Smooth muscle cell (in vitro differentiated cells): ENCODE measurements around the gene PHB1. TPM values are rescaled to one million over a fixed set of nuclear protein-coding genes. Genes with fewer than 3 reads are reported as not detected.

Experiments
- DNase-seq: peaks from one replicate; lab custom pipeline; 2025; ENCODE audit not compliant: unreplicated experiment; lab: John Stamatoyannopoulos, UW
- H2AFZ ChIP-seq: fragments of 200-600 bp; sonication (generic); 2 replicates; pipeline ENCODE4 v1.6.0; 2016; ENCODE audit warnings: antibody characterized with exemption, low read depth, mild to moderate bottlenecking
- H3F3A ChIP-seq: fragments of 200-600 bp; sonication (generic); 2 replicates; pipeline ENCODE4 v1.6.0; 2017; ENCODE audit warnings: antibody characterized with exemption, low read depth
- H3K27ac ChIP-seq: fragments of 200-600 bp; sonication (generic); 2 replicates; pipeline ENCODE4 v1.5.1; 2016; ENCODE audit warnings: low read depth, mild to moderate bottlenecking
- H3K27me3 ChIP-seq: fragments of 200-600 bp; sonication (generic); 2 replicates; pipeline ENCODE4 v1.6.1; 2016; ENCODE audit warnings: low read depth, mild to moderate bottlenecking
- H3K36me3 ChIP-seq: fragments of 200-600 bp; sonication (generic); 2 replicates; pipeline ENCODE4 v1.5.1; 2016; ENCODE audit warnings: low read depth
- H3K4me1 ChIP-seq: fragments of 200-600 bp; sonication (generic); 2 replicates; pipeline ENCODE4 v1.5.1; 2016; ENCODE audit warnings: low read depth
- H3K4me2 ChIP-seq: fragments of 200-600 bp; sonication (generic); 2 replicates; pipeline ENCODE4 v1.6.0; 2016; ENCODE audit warnings: mild to moderate bottlenecking
- H3K4me3 ChIP-seq: fragments of 200-600 bp; sonication (generic); 2 replicates; pipeline ENCODE4 v1.5.1; 2016; ENCODE audit warnings: mild to moderate bottlenecking
- H3K79me2 ChIP-seq: fragments of 200-600 bp; sonication (generic); 2 replicates; pipeline ENCODE4 v1.6.0; 2016; ENCODE audit warnings: low read depth, mild to moderate bottlenecking
- H3K9ac ChIP-seq: fragments of 200-600 bp; sonication (generic); 2 replicates; pipeline ENCODE4 v1.6.0; 2016; ENCODE audit warnings: low read depth
- H3K9me3 ChIP-seq: fragments of 200-600 bp; sonication (generic); replicated peaks from 2 replicates; pipeline ENCODE4 v1.5.1; 2016; ENCODE audit warnings: low read depth
- H4K20me1 ChIP-seq: fragments of 200-600 bp; sonication (generic); 2 replicates; pipeline ENCODE4 v1.6.0; 2016; ENCODE audit warnings: low read depth
- WGBS: methylation state at CpG from one replicate; pipeline ENCODE4 v1.1.7; 2016; ENCODE audit warnings: low lambda C conversion rate; 5-methylcytosine and 5-hydroxymethylcytosine counted together
- polyA plus RNA-seq: library from polyadenylated mRNA; unstranded; fragments of >200 nt; fragmentation: Nextera tagmentation; extraction: Ambion mirVana; gene quantifications from 2 replicates; pipeline ENCODE4 v1.2.1, GENCODE V29; 2016
- total RNA-seq: library from RNA; depleted of rRNA; stranded (reverse); fragments of >200 nt; gene quantifications from 2 replicates; pipeline ENCODE4 v1.2.3, GENCODE V29; 2014
- TF ChIP-seq, protein P1 (sequence below): fragments of 200-600 bp; sonication (generic); IDR thresholded peaks from 2 replicates; pipeline ENCODE4 v1.5.1; 2017; ENCODE audit warnings: borderline replicate concordance, mild to moderate bottlenecking, antibody characterized with exemption; ENCODE audit not compliant: insufficient read depth, poor library complexity, severe bottlenecking

Gene PHB1
- total and polyA plus RNA-seq, 2 experiments from 2014 or later, result 90.1 to 184 TPM

DNA sequence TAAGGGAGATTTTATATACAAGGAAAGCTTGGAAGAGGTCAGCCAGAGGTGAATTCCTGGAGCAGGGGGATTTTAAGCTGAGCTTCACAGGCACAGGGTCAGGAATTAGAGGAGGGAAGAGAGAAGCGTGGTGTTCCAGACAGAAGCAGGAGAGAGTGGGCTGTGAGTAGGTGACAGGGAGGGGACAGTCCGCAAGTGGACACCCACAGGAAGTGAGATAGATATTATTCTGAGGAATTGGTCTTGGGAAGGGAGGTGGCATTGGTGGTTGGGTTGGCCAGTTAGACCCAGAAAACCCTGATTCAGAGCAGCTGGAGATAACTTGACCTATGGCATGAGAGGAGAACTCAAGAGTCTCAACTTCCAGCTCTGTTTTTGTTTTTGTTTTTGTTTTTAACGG is 14.7 kb downstream of the PHB1 start:
- 86% methylated on average over 3 of the region's 3 CpGs for WGBS
- no peak overlapping the region for H3K4me2 ChIP-seq
- H3K4me1 ChIP-seq, result no peaks in the 10 kb centered on the region
- H3F3A ChIP-seq, result no peaks in the 10 kb centered on the region
- H3K9me3 ChIP-seq, result no peaks in the 10 kb centered on the region
- H3K79me2 ChIP-seq, result no peaks in the 10 kb centered on the region
- H3K4me3 ChIP-seq, result no peak overlapping the region
- H3K9ac ChIP-seq, result no peak overlapping the region
- H3K36me3 ChIP-seq, result no peaks in the 10 kb centered on the region
- H3K27me3 ChIP-seq, result no peaks in the 10 kb centered on the region
- no peak overlapping the region for H3K27ac ChIP-seq
- TF ChIP-seq, protein P1, sequence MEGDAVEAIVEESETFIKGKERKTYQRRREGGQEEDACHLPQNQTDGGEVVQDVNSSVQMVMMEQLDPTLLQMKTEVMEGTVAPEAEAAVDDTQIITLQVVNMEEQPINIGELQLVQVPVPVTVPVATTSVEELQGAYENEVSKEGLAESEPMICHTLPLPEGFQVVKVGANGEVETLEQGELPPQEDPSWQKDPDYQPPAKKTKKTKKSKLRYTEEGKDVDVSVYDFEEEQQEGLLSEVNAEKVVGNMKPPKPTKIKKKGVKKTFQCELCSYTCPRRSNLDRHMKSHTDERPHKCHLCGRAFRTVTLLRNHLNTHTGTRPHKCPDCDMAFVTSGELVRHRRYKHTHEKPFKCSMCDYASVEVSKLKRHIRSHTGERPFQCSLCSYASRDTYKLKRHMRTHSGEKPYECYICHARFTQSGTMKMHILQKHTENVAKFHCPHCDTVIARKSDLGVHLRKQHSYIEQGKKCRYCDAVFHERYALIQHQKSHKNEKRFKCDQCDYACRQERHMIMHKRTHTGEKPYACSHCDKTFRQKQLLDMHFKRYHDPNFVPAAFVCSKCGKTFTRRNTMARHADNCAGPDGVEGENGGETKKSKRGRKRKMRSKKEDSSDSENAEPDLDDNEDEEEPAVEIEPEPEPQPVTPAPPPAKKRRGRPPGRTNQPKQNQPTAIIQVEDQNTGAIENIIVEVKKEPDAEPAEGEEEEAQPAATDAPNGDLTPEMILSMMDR, result no peak
- no peak overlapping the region for H2AFZ ChIP-seq
- DNase-seq, result no peak
- H4K20me1 ChIP-seq, result no peaks in the 10 kb centered on the region

- no peak overlapping the region for H3K27ac ChIP-seq
- TF ChIP-seq, protein P1, result no peak
- H3K27me3 ChIP-seq, result no peaks in the 10 kb centered on the region
- H3K4me1 ChIP-seq, result no peaks in the 10 kb centered on the region
- WGBS, result 70% methylated on average over 4 of the region's 4 CpGs
- H3K36me3 ChIP-seq, result no peaks in the 10 kb centered on the region
- H3F3A ChIP-seq, result no peaks in the 10 kb centered on the region
- no peaks in the 10 kb centered on the region for H3K79me2 ChIP-seq
- no peak for DNase-seq
- no peaks in the 10 kb centered on the region for H4K20me1 ChIP-seq
- no peaks in the 10 kb centered on the region for H3K9me3 ChIP-seq
- no peak overlapping the region for H3K4me3 ChIP-seq
- H3K9ac ChIP-seq, result no peak overlapping the region
- no peak overlapping the region for H2AFZ ChIP-seq
- H3K4me2 ChIP-seq, result no peak overlapping the region
Measured at GRCh38 chr17:49397586-49397985, 17.1 kb downstream of the PHB1 start.

DNA sequence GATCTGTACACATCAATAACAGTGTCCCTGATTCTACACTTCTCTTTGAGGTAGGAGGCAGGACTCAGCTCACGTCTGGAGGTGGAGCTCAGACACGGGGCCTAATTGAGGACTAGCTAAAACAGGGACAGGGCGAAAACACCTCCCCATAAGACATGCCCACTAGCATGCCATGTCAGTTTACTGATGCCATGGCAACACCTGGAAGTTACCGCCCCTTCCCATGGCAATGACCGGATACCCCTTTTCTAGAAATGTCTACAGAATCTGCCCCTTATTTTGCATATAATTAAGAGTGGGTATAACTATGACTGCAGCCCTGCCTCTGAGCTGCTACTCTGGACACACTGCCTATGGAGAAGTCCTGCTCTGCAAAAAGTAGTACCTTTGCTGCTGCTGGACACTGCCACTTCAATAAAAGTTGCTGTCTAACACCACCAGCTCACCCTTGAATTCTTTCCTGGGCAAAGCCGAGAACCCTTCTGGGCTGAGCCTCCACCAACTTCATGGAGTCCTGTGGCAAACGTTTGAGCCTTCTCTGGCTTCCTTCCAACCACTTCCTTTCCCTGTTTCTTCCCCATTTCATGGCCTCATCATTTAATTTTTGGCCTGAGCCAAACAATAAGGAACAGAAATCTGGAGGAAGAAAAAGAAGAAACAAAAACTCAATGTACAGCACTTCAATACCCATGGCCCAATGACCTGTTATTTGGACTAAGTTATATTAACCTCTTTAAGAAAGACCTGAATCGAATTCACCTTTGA is 21.0 kb downstream of the PHB1 start:
- Histone ChIP-seq H3F3A (no peaks in the 10 kb centered on the region), H3K79me2 (no peaks in the 10 kb centered on the region), H3K36me3 (no peaks in the 10 kb centered on the region), H3K4me2 (no peak overlapping the region), H3K4me3 (no peak overlapping the region), H2AFZ (no peak overlapping the region), H4K20me1 (no peaks in the 10 kb centered on the region), H3K4me1 (no peaks in the 10 kb centered on the region), H3K27me3 (no peaks in the 10 kb centered on the region), H3K27ac (no peak overlapping the region), H3K9me3 (no peaks in the 10 kb centered on the region), H3K9ac (no peak overlapping the region)
- no peak for DNase-seq
- TF ChIP-seq, protein P1, result no peak
- WGBS, result 76% methylated on average over 8 of the region's 8 CpGs
